Measurements from ENCODE around the gene SH3RF3.

GRCh38 chr2:109247340-109247739, 118.3 kb downstream of the SH3RF3 start:
- TF ChIP-seq, protein P1, sequence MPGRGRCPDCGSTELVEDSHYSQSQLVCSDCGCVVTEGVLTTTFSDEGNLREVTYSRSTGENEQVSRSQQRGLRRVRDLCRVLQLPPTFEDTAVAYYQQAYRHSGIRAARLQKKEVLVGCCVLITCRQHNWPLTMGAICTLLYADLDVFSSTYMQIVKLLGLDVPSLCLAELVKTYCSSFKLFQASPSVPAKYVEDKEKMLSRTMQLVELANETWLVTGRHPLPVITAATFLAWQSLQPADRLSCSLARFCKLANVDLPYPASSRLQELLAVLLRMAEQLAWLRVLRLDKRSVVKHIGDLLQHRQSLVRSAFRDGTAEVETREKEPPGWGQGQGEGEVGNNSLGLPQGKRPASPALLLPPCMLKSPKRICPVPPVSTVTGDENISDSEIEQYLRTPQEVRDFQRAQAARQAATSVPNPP (CRISPR knock-in tag; IDR thresholded peaks at IDR 0.05) = no peak
- TF ChIP-seq ZNF563 (CRISPR knock-in tag; IDR thresholded peaks at IDR 0.05) = no peak
- no peak for TF ChIP-seq FOXK2 (IDR thresholded peaks at IDR 0.05)
- no peak for TF ChIP-seq PRDM15 (CRISPR knock-in tag; IDR thresholded peaks at IDR 0.05)
- no peak for TF ChIP-seq IRX3 (CRISPR knock-in tag; IDR thresholded peaks at IDR 0.05; ENCODE audit: borderline replicate concordance, low read depth)
- TF ChIP-seq, protein P2, sequence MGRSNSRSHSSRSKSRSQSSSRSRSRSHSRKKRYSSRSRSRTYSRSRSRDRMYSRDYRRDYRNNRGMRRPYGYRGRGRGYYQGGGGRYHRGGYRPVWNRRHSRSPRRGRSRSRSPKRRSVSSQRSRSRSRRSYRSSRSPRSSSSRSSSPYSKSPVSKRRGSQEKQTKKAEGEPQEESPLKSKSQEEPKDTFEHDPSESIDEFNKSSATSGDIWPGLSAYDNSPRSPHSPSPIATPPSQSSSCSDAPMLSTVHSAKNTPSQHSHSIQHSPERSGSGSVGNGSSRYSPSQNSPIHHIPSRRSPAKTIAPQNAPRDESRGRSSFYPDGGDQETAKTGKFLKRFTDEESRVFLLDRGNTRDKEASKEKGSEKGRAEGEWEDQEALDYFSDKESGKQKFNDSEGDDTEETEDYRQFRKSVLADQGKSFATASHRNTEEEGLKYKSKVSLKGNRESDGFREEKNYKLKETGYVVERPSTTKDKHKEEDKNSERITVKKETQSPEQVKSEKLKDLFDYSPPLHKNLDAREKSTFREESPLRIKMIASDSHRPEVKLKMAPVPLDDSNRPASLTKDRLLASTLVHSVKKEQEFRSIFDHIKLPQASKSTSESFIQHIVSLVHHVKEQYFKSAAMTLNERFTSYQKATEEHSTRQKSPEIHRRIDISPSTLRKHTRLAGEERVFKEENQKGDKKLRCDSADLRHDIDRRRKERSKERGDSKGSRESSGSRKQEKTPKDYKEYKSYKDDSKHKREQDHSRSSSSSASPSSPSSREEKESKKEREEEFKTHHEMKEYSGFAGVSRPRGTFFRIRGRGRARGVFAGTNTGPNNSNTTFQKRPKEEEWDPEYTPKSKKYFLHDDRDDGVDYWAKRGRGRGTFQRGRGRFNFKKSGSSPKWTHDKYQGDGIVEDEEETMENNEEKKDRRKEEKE (IDR thresholded peaks at IDR 0.05) = no peak
- no peak for TF ChIP-seq CBX5 (CRISPR knock-in tag; IDR thresholded peaks at IDR 0.05; ENCODE audit: borderline replicate concordance)
- no peak for TF ChIP-seq ZBTB25 (CRISPR knock-in tag; IDR thresholded peaks at IDR 0.05)
